HepG2 (cell line): ENCODE results near the gene PDCD2L. TPM values are rescaled to one million over a fixed set of nuclear protein-coding genes. Genes with fewer than 3 reads are reported as not detected.

Experiments used
- ELF1 ChIP-seq: sonication (generic); formaldehyde crosslinking; IDR thresholded peaks from 2 replicates; pipeline ENCODE4 v1.4.0; 2020; ENCODE audit warnings: missing genetic modification reagents
- FLYWCH1 ChIP-seq: sonication (generic); formaldehyde crosslinking; IDR thresholded peaks from 2 replicates; pipeline ENCODE4 v1.8.1; 2023; ENCODE audit warnings: mild to moderate bottlenecking, missing genetic modification reagents
- FOSL2 ChIP-seq: sonication (generic); formaldehyde crosslinking; IDR thresholded peaks from 2 replicates; pipeline ENCODE4 v1.4.0; 2020; ENCODE audit warnings: missing genetic modification reagents
- FOXC1 ChIP-seq: sonication (generic); formaldehyde crosslinking; IDR thresholded peaks from 2 replicates; pipeline ENCODE4 v1.8.0; 2022; ENCODE audit warnings: mild to moderate bottlenecking, missing genetic modification reagents, borderline replicate concordance
- HCFC1 ChIP-seq: fragments of 150-350 bp; IDR thresholded peaks from 2 replicates; pipeline ENCODE4 v1.6.1; 2014; ENCODE audit warnings: low read depth, low read length
- HNF4G ChIP-seq, 2 experiments: sonication (generic) in 1 of 2; formaldehyde crosslinking in 1 of 2; IDR thresholded peaks; 2 replicates each; pipeline versions ENCODE4 v1.4.0 to v1.6.1; 2011 to 2020; ENCODE audit warnings: borderline replicate concordance in 2 of 2, low read depth in 2 of 2, mild to moderate bottlenecking in 2 of 2, low read length in 1 of 2, missing genetic modification reagents in 1 of 2, moderate library complexity in 1 of 2
- HNRNPK ChIP-seq: fragments of 200-400 bp; formaldehyde crosslinking; IDR thresholded peaks from 2 replicates; pipeline ENCODE4 v1.6.1; 2018; ENCODE audit warnings: low read length, low read depth, moderate library complexity, mild to moderate bottlenecking; ENCODE audit not compliant: poor library complexity, severe bottlenecking
- KDM5A ChIP-seq: fragments of 200-600 bp; sonication (generic); IDR thresholded peaks from 2 replicates; pipeline ENCODE4 v1.7.0; 2018; ENCODE audit warnings: antibody characterized with exemption, mild to moderate bottlenecking, low read length, borderline replicate concordance
- MEIS2 ChIP-seq: sonication (generic); formaldehyde crosslinking; IDR thresholded peaks from 2 replicates; pipeline ENCODE4 v1.9.0; 2021; ENCODE audit warnings: mild to moderate bottlenecking, missing genetic modification reagents
- MNT ChIP-seq: fragments of 450-650 bp; IDR thresholded peaks from 2 replicates; pipeline ENCODE4 v1.6.1; 2016
- PATZ1 ChIP-seq: sonication (generic); formaldehyde crosslinking; IDR thresholded peaks from 2 replicates; pipeline ENCODE4 v1.4.0; 2020; ENCODE audit warnings: missing genetic modification reagents
- PAWR ChIP-seq: sonication (generic); formaldehyde crosslinking; IDR thresholded peaks from 2 replicates; pipeline ENCODE4 v1.4.0; 2020; ENCODE audit warnings: missing genetic modification reagents, mild to moderate bottlenecking, borderline replicate concordance
- SETDB1 ChIP-seq: sonication (generic); formaldehyde crosslinking; IDR thresholded peaks from 2 replicates; pipeline ENCODE4 v1.5.1; 2020; ENCODE audit warnings: missing genetic modification reagents, mild to moderate bottlenecking, borderline replicate concordance
- TEAD2 ChIP-seq: sonication (generic); formaldehyde crosslinking; IDR thresholded peaks from 2 replicates; pipeline ENCODE4 v1.9.0; 2021; ENCODE audit warnings: missing genetic modification reagents
- TFE3 ChIP-seq: IDR thresholded peaks from 2 replicates; pipeline ENCODE4 v1.6.1; 2016
- THAP7 ChIP-seq: sonication (generic); formaldehyde crosslinking; IDR thresholded peaks from 2 replicates; pipeline ENCODE4 v1.8.1; 2023; ENCODE audit warnings: mild to moderate bottlenecking, missing genetic modification reagents
- ZMAT5 ChIP-seq: sonication (generic); formaldehyde crosslinking; IDR thresholded peaks from 2 replicates; pipeline ENCODE4 v1.5.0; 2020; ENCODE audit warnings: mild to moderate bottlenecking, low read depth, missing genetic modification reagents, borderline replicate concordance
- ZNF17 ChIP-seq: sonication (generic); formaldehyde crosslinking; IDR thresholded peaks from 2 replicates; pipeline ENCODE4 v1.5.0; 2020; ENCODE audit warnings: mild to moderate bottlenecking, missing genetic modification reagents
- ZNF564 ChIP-seq: sonication (generic); formaldehyde crosslinking; IDR thresholded peaks from 2 replicates; pipeline ENCODE4 v1.8.1; 2023; ENCODE audit warnings: mild to moderate bottlenecking, missing genetic modification reagents
- ZNF589 ChIP-seq: sonication (generic); formaldehyde crosslinking; conservative IDR thresholded peaks from 2 replicates; pipeline ENCODE4 v1.8.0; 2022; ENCODE audit warnings: mild to moderate bottlenecking, moderate library complexity, missing genetic modification reagents
- ZNF607 ChIP-seq: sonication (generic); formaldehyde crosslinking; IDR thresholded peaks from 2 replicates; pipeline ENCODE4 v1.5.1; 2020; ENCODE audit warnings: missing genetic modification reagents, mild to moderate bottlenecking, borderline replicate concordance
- ZNF878 ChIP-seq: sonication (generic); formaldehyde crosslinking; IDR thresholded peaks from 2 replicates; pipeline ENCODE4 v1.8.1; 2023; ENCODE audit warnings: mild to moderate bottlenecking, missing genetic modification reagents, moderate library complexity
- ZSCAN29 ChIP-seq: sonication (generic); formaldehyde crosslinking; conservative IDR thresholded peaks from 2 replicates; pipeline ENCODE4 v1.4.0; 2020; ENCODE audit warnings: mild to moderate bottlenecking, missing genetic modification reagents
- ZSCAN31 ChIP-seq: sonication (generic); formaldehyde crosslinking; IDR thresholded peaks from 2 replicates; pipeline ENCODE4 v1.5.0; 2020; ENCODE audit warnings: low read depth, mild to moderate bottlenecking, missing genetic modification reagents
- polyA plus RNA-seq, 8 experiments: library from polyadenylated mRNA; depleted of rRNA in 3 of 8; stranded (reverse) in 7 of 8; unstranded in 1 of 8; fragments of >200 nt; fragmentation: Illumina TruSeq in 4 of 8; extraction: Trizol in 4 of 8; gene quantifications; 2 replicates each; pipeline versions ENCODE4 v1.2.1 to v1.2.3, GENCODE V29; 2011 to 2016; ENCODE audit warnings: low read depth in 4 of 8, missing spikeins in 1 of 8, mixed read lengths in 1 of 8; ENCODE audit not compliant: insufficient read depth in 1 of 8
- total RNA-seq, 5 experiments: library from RNA; depleted of rRNA; stranded (reverse); fragments of >200 nt; fragmentation: Illumina TruSeq; extraction: Trizol; gene quantifications; 2 replicates each; pipeline ENCODE4 v1.2.3, GENCODE V29; 2016; ENCODE audit warnings: low read depth in 1 of 5

PDCD2L gene
- total and polyA plus RNA-seq, 2 of the 13 experiments (the other 11 are each of a cell fraction or from before 2014, with no cell fraction given) = 29.3 to 35.2 TPM

- TF ChIP-seq MNT = no peak
- no peak for TF ChIP-seq HNF4G (IDR thresholded peaks at IDR 0.05; ENCODE audit: borderline replicate concordance, low read depth, low read length)
- no peak for TF ChIP-seq HNF4G (CRISPR knock-in tag; IDR thresholded peaks at IDR 0.05; ENCODE audit: borderline replicate concordance, low read depth)
- peak; percentile 74 for TF ChIP-seq ZNF589 (CRISPR knock-in tag)
- no peak for TF ChIP-seq ZNF17 (CRISPR knock-in tag)
- 0 out of 2 replicates have a peak, but pooled peaks have one; percentile 5 for TF ChIP-seq ZNF607 (CRISPR knock-in tag)
- 0 out of 2 replicates have a peak, but pooled peaks have one; percentile 47 for TF ChIP-seq PATZ1 (CRISPR knock-in tag)
- no peak for TF ChIP-seq FLYWCH1 (CRISPR knock-in tag)
- TF ChIP-seq SETDB1 (CRISPR knock-in tag) = no peak
- TF ChIP-seq TEAD2 (CRISPR knock-in tag) = no peak
- 0 out of 2 replicates have a peak, but pooled peaks have one; percentile 6 for TF ChIP-seq ZSCAN31
- no peak for TF ChIP-seq PAWR (CRISPR knock-in tag)
- no peak for TF ChIP-seq FOSL2 (CRISPR knock-in tag)
- no peak for TF ChIP-seq ZMAT5 (CRISPR knock-in tag)
- no peak for TF ChIP-seq ELF1 (CRISPR knock-in tag)
- no peak for TF ChIP-seq TFE3 (CRISPR knock-in tag)
- no peak for TF ChIP-seq MEIS2 (CRISPR knock-in tag)
- TF ChIP-seq KDM5A = peak; percentile 28; the same call in 1 of the 2 replicates
- TF ChIP-seq ZNF564 (CRISPR knock-in tag) = no peak
- no peak for TF ChIP-seq THAP7 (CRISPR knock-in tag)
- no peak for TF ChIP-seq FOXC1
- TF ChIP-seq HCFC1 = no peak
- no peak for TF ChIP-seq ZNF878
- TF ChIP-seq ZSCAN29 (CRISPR knock-in tag) = no peak
- no peak for TF ChIP-seq HNRNPK
Measured at GRCh38 chr19:34428549-34429285, 24.5 kb downstream of the PDCD2L start (continued).
